KOPT-K1 (cell line): Measurements from ENCODE around the gene C6orf136.

Experiments used
- H3K27ac ChIP-seq: fragments of 200-600 bp; sonication (generic); 2 replicates; pipeline ENCODE4 v1.5.1; 2016; ENCODE audit warnings: antibody characterized with exemption, mild to moderate bottlenecking, low read depth, low read length; ENCODE audit not compliant: poor library complexity, severe bottlenecking
- H3K36me3 ChIP-seq: fragments of 200-600 bp; sonication (generic); 2 replicates; pipeline ENCODE4 v1.5.1; 2017; ENCODE audit warnings: antibody characterized with exemption, mild to moderate bottlenecking, low read length, moderate library complexity; ENCODE audit not compliant: insufficient read depth
- H3K9me3 ChIP-seq: fragments of 200-600 bp; sonication (generic); 2 replicates; pipeline ENCODE4 v1.5.1; 2017; ENCODE audit warnings: antibody characterized with exemption, low read length, mild to moderate bottlenecking; ENCODE audit not compliant: insufficient read depth, poor library complexity, severe bottlenecking

Gene C6orf136

DNA sequence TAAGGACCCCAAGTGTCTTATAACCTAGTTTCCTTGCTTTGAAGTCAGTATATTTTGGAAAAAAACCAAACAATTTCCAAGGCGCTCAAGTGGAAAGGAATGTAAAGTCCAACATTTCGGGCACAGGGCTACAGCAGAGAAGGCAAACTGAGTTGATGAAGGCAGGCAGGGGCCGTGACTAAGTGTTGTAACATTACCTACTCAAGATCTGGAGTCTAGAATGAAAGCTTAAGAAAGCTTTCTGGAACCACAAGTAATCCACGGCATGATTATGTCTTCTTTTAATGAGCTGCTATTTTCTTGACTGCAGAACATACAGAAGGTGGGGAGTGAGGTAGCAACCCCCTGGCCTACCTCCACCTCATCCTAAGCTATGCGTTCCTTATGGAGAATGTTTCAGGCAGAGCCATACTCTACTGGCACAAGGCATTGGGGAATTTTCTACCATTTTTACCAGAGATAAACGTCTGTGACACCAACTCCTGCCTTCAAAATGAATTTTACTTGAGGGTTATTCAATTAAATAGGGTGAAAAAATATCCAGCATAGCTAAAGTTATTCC is 34.2 kb upstream of the C6orf136 start:
- Histone ChIP-seq H3K36me3 (peaks cover 76% of the 10 kb centered on the region), H3K9me3 (no peaks in the 10 kb centered on the region), H3K27ac (peak overlapping the region; percentile 95)

DNA sequence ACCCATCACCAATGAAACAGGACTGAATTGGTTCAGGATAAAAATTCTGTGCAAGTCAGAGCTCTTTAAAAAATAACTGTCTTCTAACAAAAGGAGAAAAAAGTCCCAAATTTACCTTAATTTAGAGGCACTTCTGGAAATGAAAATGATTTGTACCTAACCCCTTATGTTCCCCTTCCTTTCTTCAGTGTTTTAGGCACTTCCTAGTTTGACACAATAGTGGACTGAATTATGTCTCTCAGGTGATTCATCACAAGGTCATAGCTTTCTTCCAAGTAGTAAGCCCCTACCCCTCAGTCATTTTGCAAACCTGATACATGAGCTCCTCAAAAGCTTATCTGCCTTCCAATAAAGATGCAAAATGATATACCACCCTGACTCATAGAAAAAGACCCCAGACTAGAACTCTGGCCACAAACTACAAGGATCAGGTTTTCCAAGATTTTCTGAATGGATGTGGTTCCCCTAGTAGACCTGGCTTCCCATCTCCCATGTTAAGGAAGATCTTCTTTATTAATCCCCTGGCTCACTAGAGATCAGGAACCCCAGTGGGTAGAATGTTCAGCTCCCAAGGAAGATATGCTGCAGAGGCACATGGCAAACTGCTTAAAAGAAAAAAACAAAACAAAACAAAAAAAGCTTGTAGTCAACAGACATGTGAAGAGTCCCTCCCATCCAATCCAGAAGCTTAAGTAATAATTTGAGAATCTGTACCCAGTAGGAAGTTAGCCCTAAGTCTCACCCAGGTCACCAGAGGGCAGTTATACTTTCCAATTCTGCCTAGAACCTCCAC is 33.5 kb upstream of the C6orf136 start:
- H3K9me3 ChIP-seq, result no peaks in the 10 kb centered on the region
- H3K36me3 ChIP-seq, result peaks cover 70% of the 10 kb centered on the region
- peak overlapping the region; percentile 95 for H3K27ac ChIP-seq

- Histone ChIP-seq H3K9me3 (no peaks in the 10 kb centered on the region), H3K36me3 (peaks cover 62% of the 10 kb centered on the region), H3K27ac (peak overlapping the region; percentile 95)
These were observed 32.7 kb upstream of the C6orf136 start for GRCh38 chr6:30614044-30614842.

GRCh38 chr6:30614843-30615218 is 32.1 kb upstream of the C6orf136 start:
- peak overlapping the region; percentile 95 for H3K27ac ChIP-seq
- no peaks in the 10 kb centered on the region for H3K9me3 ChIP-seq
- H3K36me3 ChIP-seq, result peaks cover 62% of the 10 kb centered on the region

GRCh38 chr6:30615219-30615957 is 31.5 kb upstream of the C6orf136 start:
- no peaks in the 10 kb centered on the region for H3K9me3 ChIP-seq
- peaks cover 60% of the 10 kb centered on the region for H3K36me3 ChIP-seq
- peak overlapping the region; percentile 95 for H3K27ac ChIP-seq

GRCh38 chr6:30615958-30616810 is 30.7 kb upstream of the C6orf136 start:
- no peaks in the 10 kb centered on the region for H3K9me3 ChIP-seq
- H3K27ac ChIP-seq, result peak overlapping the region; percentile 95
- peaks cover 60% of the 10 kb centered on the region for H3K36me3 ChIP-seq

GRCh38 chr6:30616811-30617564 is 29.9 kb upstream of the C6orf136 start, which contains the start of gene PPP1R10:
PPP1R10 (minus strand) TSS chr6:30617243; CDS start chr6:30609944, 7,299 bp downstream.
- no peaks in the 10 kb centered on the region for H3K9me3 ChIP-seq
- H3K36me3 ChIP-seq, result peaks cover 62% of the 10 kb centered on the region
- peak within 1 kb of the TSS; percentile 95 for H3K27ac ChIP-seq

DNA sequence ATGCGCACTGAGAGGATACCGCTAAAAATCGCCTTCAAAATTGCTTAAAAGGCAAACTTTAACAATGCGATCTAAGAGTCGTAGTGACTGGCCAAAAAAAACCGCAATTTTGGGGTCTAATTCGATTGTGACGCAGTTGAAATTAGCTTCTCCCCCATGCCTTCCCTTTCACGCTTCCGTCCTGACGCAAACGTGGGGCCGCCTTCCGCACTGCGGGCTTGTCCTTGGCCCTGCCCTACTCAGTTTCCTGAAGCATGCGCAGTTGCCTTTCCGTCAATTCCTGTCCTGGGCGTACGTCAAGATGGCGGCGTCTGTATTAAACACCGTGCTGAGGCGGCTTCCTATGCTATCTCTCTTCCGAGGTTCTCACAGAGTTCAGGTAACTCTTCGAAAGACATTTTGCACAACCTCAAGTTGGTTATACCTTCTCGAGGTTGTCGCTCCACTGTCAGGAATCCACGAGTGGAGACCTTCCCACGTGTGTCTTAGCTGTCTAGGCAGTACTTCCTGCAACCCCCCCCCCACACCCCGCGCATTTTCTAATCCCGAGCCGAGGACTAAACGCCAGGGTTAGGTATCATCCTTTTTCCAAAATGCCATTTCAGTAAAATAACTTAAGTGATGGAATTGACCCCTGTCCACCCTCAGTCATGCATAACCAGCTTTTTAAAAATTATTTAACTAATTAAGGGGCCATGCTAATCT is 29.2 kb upstream of the C6orf136 start, which contains the start of gene MRPS18B:
Gene MRPS18B, plus strand, starts transcription at position 276 of the 705 bp plus-strand sequence. Its CDS starts 26 bp downstream, at position 302.
- H3K27ac ChIP-seq, result peak within 1 kb of the TSS; percentile 95
- no peaks in the 10 kb centered on the region for H3K9me3 ChIP-seq
- H3K36me3 ChIP-seq, result peaks cover 65% of the 10 kb centered on the region

DNA sequence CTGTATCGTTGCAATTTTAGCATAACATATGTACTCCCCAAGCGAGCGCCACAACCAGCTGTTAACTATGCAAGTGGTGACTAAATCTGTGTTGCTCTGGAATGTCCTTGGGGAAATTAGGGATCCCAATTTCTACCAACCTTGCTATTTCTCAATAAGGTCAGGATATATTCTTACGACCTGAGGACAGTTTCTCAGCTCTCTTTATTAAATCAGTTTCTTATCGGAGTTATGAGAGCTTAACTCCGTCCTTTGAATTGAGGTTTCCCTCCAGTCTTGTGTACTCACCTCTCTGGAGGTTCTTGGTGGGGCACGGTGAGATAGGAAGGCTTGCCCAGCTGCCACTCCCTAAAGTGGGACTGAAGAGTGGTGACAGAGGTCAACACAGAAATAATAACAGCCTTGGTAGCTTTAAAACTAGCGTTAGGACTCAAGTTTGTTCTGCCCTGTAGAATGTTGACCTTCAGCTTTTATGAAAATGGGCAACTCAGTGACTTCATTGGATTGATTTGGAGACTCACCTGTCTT is 28.6 kb upstream of the C6orf136 start:
- Histone ChIP-seq H3K9me3 (no peaks in the 10 kb centered on the region), H3K36me3 (peaks cover 65% of the 10 kb centered on the region), H3K27ac (peak overlapping the region; percentile 95)

DNA sequence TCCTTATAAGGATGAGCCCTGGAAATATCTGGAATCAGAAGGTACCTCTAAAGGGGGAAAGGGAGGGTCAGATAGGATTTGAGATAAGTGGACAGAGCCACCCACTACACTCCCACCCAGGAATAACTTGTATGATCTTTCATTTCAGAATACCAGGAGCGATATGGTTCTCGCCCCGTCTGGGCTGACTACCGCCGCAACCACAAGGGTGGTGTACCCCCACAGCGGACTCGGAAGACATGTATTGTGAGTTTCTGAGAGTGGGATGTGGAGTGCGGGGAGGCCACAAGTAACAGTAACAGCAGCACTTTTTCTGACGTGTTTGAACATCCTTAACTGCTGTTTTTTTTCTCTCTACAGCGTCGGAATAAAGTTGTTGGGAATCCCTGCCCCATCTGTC is 27.4 kb upstream of the C6orf136 start:
- Histone ChIP-seq H3K27ac (no peak overlapping the region), H3K36me3 (peaks cover 65% of the 10 kb centered on the region), H3K9me3 (no peaks in the 10 kb centered on the region)

GRCh38 chr6:30625511-30625910 is 21.4 kb upstream of the C6orf136 start:
- no peak overlapping the region for H3K27ac ChIP-seq

DNA sequence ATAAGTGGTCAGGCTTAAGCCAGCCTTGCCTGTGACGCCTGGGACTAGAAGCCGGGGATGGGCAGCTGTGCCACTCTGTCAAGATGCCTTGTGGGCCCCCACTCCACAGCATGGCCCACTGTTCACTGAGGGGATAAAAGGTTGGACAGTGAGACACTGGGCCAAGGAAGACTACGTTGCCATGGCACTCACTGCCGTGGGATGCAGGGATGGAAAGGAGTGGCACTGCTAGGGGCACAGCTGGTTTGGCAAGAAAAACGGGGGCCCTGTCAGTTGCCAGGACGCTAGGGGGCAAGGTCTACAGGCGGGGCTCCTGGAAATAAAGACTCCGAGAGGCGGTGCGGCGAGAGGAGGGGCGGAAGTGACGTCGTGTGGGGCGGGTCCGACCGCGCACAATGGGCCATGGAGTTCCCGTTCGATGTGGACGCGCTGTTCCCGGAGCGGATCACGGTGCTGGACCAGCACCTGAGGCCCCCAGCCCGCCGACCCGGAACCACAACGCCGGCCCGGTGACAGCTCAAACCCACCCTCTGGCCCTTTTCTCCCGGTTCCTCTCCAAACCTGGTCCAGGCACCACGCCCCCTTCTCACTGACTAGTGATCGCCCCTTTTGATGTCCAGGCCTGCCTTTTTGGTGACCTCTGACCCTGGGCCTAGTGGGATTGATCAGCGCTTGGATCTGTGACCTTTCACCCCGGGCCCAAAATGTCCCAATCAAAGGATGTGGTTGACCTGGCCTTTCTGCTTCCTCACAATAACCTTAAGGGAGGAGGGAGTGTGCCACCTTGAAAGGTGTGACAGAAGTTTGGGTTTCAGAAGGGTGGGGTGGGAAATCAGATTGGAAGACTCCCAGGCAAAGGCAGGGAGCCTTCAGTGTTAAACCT is 20.2 kb upstream of the C6orf136 start, which contains the start of gene ATAT1:
Gene ATAT1, plus strand, starts transcription at position 391 of the 883 bp plus-strand sequence.
- Histone ChIP-seq H3K27ac (peak within 1 kb of the TSS; percentile 75), H3K9me3 (no peaks in the 10 kb centered on the region), H3K36me3 (peaks cover 83% of the 10 kb centered on the region)

More at GRCh38 chr6:30625511-30625910, 21.4 kb upstream of the C6orf136 start:
- H3K36me3 ChIP-seq, result peaks cover 83% of the 10 kb centered on the region
- no peaks in the 10 kb centered on the region for H3K9me3 ChIP-seq
